ENCODE data around the gene HDAC4. TPM values are rescaled to one million over a fixed set of nuclear protein-coding genes. Genes with fewer than 3 reads are reported as not detected.

The HDAC4 gene
- total and polyA plus RNA-seq, 10 of the 15 experiments (the other 5 are each of a cell fraction or from before 2014, with no cell fraction given): 0.22 to 15.7 (median 4.8) TPM

GRCh38 chr2:239398521-239398921 lies 2.3 kb downstream of the HDAC4 start (continued):
- TF ChIP-seq CBX5 (IDR thresholded peaks at IDR 0.05; ENCODE audit: low read depth): no peak
- TF ChIP-seq BCLAF1 (IDR thresholded peaks at IDR 0.05): no peak
- no peak for TF ChIP-seq CBX3 (IDR thresholded peaks at IDR 0.05; ENCODE audit: borderline replicate concordance, low read depth)

- H4K20me1 ChIP-seq (ENCODE audit: control insufficient read depth, insufficient read depth): no peaks in the 10 kb centered on the region
- BruUV-seq (replicated peaks): no TSS peak
- peaks cover 5% of the 10 kb centered on the region; the same call in 1 of the 2 replicates for H3K4me1 ChIP-seq (ENCODE audit: control insufficient read depth, insufficient read depth, low read length)
- H3K9me3 ChIP-seq (replicated peaks; ENCODE audit: control insufficient read depth, insufficient read depth, low read length): no peaks in the 10 kb centered on the region
- ChIA-PET POLR2A (no interaction called here), SMC1A (ENCODE audit: uncharacterized antibody, unreplicated experiment) (interaction anchor here (0.9 to 3.3 kb wide), 4 partner anchors 9 to 130 kb away, joined by 3 to 16 read pairs (median 5); no protein-coding TSS in a partner anchor), CTCF (interaction anchor here (1.0 to 1.9 kb wide), 4 partner anchors 29 to 254 kb away, joined by 3 to 7 read pairs (median 3); no protein-coding TSS in a partner anchor), RAD21 (ENCODE audit: unreplicated experiment) (interaction anchor here (1.4 to 3.2 kb wide), 2 partner anchors 16 to 130 kb away, joined by 3 to 10 read pairs; no protein-coding TSS in a partner anchor)
- H2AFZ ChIP-seq (ENCODE audit: control insufficient read depth, low read depth, low read length): no peak overlapping the region
- WGBS (ENCODE audit: insufficient coverage, insufficient replicate concordance, low lambda C conversion rate, missing lambda C conversion rate): 86% methylated on average over 16 of the region's 16 CpGs
- no peak overlapping the region for H3K4me3 ChIP-seq
- no peaks in the 10 kb centered on the region for H3K27me3 ChIP-seq (replicated peaks in 1 of 2; ENCODE audit: control insufficient read depth in 2 of 2, insufficient read depth in 2 of 2, low read length in 1 of 2)
- FAIRE-seq (no peak), ATAC-seq (no peak), DNase-seq (ENCODE audit: low read depth, low spot score) (no peak)
- intact Hi-C loops (cut with micrococcal nuclease; ENCODE audit: unreplicated experiment): loop anchor here (5.0 kb wide), 2 partner anchors 256 to 361 kb away; no protein-coding TSS in a partner anchor
- H3K36me3 ChIP-seq (ENCODE audit: control insufficient read depth in 2 of 2, insufficient read depth in 2 of 2, low read length in 1 of 2): no peaks in the 10 kb centered on the region
- in situ Hi-C loops (cut with MboI): no loop called here
- TF ChIP-seq JUND (IDR thresholded peaks at IDR 0.05; ENCODE audit: low read depth, low read length): no peak
- TF ChIP-seq ZNF207 (IDR thresholded peaks at IDR 0.05; ENCODE audit: borderline replicate concordance): no peak
- no peak for TF ChIP-seq MXI1 (IDR thresholded peaks at IDR 0.05; ENCODE audit: low read depth, low read length)
- TF ChIP-seq RELA (IDR thresholded peaks at IDR 0.05; ENCODE audit: borderline replicate concordance, partially characterized antibody): no peak
- TF ChIP-seq SMAD5 (IDR thresholded peaks at IDR 0.05; ENCODE audit: low read depth): no peak
- no peak for TF ChIP-seq PKNOX1 (IDR thresholded peaks at IDR 0.05)
- TF ChIP-seq TCF12 (IDR thresholded peaks at IDR 0.05; ENCODE audit: low read depth, low read length): no peak
- TF ChIP-seq FOXK2 (IDR thresholded peaks at IDR 0.05): no peak
- TF ChIP-seq HDAC2 (IDR thresholded peaks at IDR 0.05): no peak
- TF ChIP-seq NRF1 (conservative IDR thresholded peaks at IDR 0.05; ENCODE audit: low read depth, low read length): no peak
- no peak for TF ChIP-seq FOS (IDR thresholded peaks at IDR 0.05; ENCODE audit: borderline replicate concordance, extremely low read depth, insufficient read length)
- no peak for TF ChIP-seq HCFC1 (IDR thresholded peaks at IDR 0.05; ENCODE audit: low read length)
- no peak for TF ChIP-seq CEBPZ (IDR thresholded peaks at IDR 0.05; ENCODE audit: low read depth, low read length)
- TF ChIP-seq BCL11A (IDR thresholded peaks at IDR 0.05; ENCODE audit: low read depth, low read length): no peak
- no peak overlapping the region for H3K4me2 ChIP-seq (ENCODE audit: control insufficient read depth, insufficient read depth)
- H3K9ac ChIP-seq (ENCODE audit: control insufficient read depth, insufficient read depth, low read length): no peak overlapping the region
- H3K27ac ChIP-seq (ENCODE audit: control insufficient read depth, insufficient read depth): no peak overlapping the region
- 0 out of 2 replicates have a peak, but pooled peaks cover 2% of the 10 kb centered on the region for H3K79me2 ChIP-seq (ENCODE audit: control insufficient read depth, insufficient read depth, low read length)
Observed at GRCh38 chr2:239397931-239398471, 2.8 kb downstream of the HDAC4 start.

Data from GM12878 (cell line).